ENCODE results near the gene RSU1.

RSU1 gene

DNA sequence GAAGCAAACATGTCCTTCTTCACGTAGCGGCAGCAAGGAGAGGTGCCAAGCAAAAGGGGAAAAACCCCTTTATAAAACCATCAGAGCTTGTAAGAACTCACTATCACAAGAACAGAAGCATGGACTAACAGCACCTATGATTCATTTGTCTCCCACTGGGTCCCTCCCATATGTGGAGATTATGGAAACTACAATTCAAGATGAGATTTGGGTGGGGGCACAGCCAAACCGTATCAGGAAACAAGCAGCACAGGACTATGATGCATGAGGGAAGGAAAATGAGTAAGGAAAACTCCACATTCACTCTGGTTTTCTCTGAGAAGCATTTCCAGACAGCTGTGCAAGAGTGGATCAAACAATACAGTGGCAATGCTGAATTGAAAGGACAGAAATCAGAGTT lies 81.6 kb downstream of the RSU1 start:
- DNase-seq = no peak

DNA sequence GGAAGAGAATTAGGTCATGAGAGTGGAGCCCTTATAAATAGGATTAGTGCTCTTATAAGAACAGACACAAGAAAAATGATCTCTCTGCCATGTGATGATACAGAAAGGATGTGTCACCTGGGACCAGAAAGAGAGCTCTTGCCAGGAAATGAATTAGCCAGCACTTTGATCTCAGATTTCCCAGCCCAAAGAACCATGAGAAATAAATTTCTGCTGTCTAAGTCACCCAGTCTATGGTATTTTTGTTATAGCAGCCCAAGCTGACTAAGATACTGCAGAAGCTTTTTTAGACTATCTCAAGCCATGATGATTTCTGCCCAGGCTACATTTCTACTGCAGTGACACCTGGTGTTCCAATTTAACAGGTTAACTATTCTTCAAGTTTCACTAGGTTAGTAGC lies 84.8 kb downstream of the RSU1 start:
- no peak for DNase-seq

DNA sequence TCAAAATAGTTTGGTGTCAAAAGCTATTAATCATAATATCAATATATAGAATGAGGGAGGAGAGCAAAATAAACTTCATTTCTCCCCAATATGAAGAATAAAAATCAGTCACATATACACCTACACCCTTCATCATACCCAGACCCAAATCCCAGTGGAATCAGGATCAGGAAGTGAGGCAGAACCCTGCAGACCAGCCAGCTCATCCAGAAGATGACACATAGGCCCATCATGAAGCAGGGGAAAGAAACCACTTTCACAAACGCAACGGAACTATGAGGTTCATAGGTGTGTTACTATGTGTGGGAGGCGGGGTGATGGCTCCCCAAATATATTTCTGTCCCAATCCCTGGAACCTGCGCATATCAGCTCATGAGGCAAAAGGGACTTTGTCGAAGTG lies 89.0 kb downstream of the RSU1 start:
- DNase-seq = no peak

DNA sequence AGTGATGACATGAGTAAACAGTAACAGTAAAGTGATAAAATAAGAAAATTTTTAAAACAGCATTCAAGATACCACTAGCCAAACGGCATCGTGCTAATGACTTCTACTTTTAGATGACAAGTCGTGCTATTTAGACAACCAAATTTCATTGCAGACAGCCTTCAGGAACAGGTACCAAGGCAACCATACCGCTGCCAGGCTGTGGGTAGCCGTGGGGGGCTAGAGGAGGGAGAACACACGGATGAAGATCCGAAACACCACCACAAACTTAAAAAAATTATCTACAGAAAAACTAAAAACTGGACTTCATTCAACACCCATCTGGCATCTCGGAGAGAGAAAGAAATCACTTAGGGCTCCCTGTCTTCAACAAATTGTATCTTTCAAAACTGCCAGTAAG lies 89.6 kb downstream of the RSU1 start:
- DNase-seq = no peak

DNA sequence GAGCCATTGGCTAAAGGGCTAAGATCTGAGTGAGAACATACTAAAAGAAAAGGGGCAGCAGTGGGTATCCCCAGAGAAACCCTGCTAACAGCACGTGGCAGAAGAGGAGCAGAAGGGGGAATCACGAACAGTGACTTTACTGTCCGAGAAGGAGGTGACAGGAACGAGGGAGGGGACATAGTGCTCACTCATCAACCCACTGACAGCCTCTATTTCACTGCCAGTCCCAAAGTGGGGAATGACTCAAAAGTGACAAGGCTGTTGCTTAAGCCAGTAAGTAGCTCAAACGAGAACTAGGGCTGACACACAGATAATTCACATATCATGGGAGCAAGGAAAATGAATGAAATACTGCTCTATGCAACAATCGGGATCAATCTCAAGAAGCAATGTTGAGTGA lies 92.7 kb downstream of the RSU1 start:
- DNase-seq = no peak

DNA sequence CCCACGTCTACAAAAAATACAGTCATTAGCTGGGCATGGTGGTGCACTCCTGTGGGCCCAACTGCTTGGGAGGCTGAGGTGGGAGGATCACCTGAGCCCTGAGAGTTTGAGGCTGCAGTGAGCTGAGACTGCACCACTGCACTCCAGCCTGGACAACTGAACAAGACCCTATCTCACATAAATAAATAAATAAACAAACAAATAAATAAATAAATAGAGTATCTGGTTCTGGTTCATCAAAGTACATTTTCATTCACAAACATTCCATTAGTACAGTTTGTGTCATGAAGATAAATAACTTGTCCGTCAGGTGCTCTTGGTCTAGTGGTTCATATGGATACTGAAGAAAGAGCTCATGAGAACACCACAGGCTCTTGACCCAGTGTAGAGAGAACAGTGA lies 96.4 kb downstream of the RSU1 start:
- DNase-seq = no peak

DNA sequence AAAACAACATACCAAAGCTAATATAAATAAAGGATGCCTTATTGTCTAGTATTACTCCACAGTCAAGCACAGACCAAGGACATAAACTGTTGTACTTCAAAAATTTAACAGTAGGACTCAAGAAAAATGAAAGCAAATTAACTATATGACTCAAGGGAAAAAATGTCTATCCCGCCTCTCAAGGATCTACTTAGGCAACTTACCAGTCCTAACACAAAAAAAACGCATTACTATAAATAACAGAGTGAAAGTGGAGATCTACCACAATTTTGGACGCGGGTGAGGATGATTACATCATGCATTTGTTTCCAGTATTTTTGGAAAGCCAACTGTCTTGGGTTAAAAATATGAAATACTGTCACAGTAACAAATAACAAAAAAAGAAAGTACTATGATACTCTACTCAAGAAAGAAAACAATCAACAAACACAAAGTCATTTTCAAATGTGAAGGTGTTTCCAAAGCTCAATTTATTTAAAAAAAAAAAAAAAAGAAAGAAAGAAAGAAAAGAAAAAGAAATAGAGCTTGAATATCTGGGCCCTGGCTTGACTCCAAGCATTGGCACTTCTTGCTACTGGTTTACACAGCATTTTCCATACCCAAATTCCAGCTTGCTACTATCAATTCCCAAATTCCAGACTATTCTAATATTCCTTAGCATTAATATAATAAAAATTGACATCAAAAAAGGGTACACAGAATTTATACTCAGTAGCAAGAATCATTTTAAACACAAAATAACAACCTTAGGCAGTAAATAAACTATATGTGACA lies 99.4 kb downstream of the RSU1 start:
- no peak for DNase-seq

DNA sequence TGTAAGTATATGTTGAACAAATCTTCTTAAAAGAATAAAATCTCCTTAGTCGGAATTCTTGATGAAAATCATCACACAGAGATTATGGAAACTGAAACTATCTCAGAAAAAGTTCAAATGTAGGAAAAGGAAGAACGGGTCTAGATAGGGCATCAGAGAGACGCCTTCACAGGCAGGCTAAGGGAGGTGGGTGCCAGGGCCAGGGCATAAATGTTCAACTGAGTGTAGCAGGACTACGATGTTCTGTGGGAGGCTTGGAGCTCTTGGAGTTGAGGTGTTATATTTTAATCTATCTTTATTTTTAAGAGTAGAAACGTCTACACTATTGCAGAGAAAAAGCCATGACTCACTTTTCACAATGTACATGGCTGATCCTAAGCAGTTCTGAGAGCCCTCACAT lies 101.2 kb downstream of the RSU1 start:
- DNase-seq = no peak

DNA sequence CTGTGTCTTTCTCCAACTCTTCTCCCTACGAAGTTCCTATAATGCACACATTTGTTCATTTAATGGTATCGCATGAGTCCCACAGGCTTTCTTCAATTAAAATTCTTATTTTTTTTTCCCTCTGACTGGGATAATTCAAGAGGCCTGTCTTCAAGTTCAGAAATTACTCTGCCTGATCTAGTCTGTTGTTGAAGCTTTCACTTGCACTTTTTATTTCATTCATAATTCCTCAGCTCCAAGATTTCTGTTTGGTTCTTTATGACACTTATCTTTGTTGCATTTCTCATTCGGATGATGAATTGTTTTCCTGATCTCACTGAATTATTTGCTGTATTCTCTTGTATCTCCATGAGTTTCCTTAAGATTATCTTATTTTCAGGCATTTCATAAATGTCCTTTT lies 103.9 kb downstream of the RSU1 start:
- no peak for DNase-seq

DNA sequence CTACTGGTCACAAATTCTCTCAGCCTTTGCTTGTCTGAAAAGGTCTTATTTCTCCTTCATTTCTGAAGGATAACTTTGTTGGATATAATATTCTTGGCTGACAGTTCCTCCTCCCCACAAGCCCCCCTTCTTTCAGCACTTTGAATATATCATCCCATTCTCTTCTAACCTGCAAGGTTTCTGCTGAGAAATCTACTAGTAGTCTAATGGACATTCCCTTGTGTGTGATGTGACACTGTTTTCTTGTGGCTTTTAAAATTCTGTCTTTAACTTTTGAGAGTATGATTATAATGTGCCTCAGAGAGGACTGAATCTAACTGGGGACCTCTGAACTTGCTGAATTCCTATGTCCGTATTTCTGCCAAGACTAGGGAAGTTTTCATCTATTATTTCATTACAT lies 104.3 kb downstream of the RSU1 start:
- no peak for DNase-seq

DNA sequence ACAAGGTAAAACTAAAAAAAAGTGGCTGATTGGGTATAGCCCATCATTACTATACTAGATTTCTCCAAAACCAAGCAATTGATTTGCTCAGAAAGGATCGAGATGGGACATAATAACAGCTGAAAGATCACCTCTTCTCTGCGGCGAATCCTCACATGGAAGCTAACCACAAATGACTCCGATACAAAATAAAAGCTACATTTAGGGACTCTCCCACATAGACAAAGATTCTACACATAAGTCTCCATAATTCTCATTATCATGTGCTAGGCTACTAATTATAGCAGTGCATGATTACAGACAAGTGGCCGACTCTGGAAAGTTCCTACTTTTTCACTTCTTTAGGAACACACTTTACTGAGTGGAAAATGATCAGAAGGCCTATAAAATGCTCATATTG lies 116.9 kb downstream of the RSU1 start:
- DNase-seq = no peak

DNA sequence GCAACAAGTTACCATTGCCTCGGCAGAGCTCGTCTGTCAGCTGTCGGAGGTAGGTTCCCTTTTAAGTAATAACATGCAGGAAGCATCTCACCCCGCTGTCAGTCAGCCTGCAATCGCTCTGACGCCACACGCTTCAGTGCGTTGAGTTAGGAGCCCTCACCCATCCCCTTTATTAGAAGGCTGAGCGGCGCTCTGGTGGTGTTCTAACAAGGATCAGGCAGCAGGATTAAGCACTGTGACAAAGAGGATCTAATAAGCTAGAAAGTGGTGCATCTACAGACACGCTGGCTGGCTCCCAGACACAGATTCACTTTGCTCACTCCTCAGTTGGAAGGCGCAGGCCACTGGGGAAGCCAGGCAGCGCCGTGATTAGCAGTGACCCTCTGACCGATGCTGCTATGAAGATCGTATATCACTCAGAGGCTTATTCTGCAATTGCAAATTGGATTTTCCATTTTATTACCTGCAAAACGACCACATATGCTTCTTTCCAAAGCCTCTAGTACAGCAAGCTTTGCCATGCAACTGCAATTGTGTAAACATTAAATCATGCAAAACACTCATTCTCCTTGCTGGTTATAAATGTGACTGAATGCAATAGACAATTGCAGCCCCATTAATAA lies 117.7 kb downstream of the RSU1 start:
- DNase-seq = no peak

DNA sequence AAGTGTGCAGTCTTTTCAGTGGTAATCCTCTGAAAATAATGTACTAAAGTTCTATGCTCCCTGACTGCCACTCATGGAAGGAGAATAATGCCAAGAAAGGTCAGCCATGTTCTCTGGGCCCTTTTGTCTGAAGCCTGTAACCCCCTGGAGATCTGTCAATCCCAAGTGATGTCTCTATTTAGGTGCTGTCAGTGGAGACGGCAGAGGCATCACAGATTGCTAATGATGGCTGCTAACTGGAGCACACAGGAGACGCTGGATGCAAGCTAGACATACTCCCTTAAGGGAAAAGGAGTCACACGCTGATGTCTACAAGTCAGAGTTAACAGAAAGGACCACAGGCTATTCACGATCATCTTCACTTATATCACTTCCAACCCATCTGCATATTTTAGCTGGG lies 118.8 kb downstream of the RSU1 start:
- DNase-seq = no peak

DNA sequence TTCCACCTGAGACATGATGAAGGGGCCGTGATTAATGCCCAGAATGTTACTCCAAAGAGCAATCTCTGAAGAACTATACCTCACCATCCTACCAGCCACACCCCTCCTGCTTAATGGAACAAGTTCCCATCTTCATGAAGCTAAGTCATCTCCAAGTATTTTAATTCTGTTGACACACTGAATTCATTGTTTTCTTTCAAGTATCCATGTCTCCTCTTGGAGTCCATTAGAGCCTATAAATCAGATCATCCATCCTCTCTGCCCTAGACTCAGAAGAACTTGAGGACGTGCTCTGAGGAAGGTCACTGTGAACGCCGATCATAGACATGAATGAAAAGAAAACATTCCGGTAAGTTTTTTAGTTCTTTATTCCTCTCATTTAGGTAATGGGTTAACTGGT lies 126.8 kb downstream of the RSU1 start:
- DNase-seq = no peak

DNA sequence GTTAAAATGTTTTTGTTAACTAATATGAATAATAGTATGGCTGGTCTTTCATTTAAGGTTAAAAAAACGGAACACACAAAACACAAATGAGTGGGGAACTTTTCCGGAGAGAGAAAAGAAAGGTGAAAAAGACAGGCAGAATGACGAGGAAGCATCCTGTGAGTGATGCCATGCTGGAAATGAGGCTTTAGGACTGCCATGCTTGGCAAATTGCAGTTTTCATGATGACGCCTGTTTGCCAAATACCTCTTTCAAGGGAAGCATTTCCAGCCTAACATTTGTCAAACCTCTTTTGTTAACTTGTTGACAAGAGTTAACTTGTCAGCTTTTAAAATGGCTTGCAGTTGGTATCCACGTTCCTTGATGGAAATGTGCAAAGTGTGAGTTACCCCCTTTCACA lies 127.5 kb downstream of the RSU1 start:
- no peak for DNase-seq

DNA sequence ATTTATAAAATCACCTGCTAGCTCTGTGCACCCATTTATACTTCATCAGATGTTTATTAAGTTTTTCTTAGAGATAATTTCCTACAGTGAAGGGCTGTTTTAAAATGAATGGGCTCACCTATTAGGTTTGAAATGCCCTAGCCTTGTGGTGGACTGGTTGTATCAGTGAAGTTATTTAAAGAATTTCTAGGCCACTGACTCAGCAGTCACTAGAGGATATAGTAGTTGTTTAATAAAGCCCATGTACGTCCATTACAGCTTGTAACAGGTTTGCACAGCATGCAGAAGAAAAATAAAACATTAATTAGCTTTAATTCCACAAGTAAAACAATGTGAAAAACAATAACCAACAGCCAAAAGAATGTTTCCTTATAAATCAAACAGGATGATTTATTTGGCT lies 128.0 kb downstream of the RSU1 start:
- DNase-seq = no peak

DNA sequence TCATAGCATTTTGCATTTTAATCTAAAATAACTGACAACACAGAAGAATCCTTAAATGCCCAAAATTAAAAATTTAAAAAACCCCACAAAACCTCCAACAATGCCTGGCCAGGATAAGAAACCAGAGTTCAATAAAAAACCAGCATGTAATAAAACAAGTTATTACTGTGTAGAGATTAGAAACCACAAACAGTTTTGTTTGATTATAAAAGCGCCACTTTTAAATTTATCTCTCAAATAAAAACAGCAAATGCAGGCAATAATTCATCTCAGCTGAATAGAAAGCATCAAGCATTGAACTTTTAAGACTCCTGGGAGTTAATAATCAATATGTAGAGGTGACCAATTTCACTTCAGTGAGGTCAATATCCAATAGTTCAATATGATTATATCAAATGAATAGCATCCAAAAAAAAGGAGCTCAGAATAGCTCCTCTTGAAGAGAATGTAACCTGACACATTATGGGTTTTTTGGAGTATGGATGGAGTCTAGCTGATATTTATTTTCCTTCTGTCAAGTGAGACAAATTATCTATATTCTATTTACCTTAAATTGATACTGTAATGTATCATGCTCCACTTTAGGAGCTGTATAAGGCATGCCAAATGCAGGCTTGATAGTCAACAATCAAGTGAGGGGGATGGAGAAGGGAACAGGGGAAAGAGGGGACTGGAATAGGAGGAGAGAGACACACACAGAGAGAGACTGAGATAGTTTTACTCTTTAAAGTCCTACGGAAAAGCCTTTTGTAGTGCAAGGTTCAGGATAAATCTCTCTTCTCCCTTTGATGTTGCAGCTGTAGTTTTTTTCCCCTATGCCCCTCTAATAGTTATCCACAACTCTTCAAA lies 130.9 kb downstream of the RSU1 start:
- DNase-seq = no peak

DNA sequence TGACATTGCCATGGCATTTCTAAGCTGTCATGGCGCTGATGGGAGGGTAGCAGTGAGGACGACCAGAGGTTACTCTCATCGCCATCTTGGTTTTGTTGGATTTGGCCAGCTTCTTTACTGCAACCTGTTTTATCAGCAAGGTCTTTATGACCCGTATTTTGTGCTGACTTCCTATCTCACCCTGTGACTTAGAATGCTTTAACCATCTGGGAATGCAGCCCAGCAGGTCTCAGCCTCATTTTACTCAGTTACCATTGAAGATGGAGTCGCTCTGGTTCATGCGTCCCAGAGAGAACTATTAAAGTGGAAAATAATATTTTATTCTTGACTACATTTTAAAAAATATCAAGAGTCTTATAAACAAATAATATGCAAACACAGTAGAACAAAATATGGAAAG lies 131.7 kb downstream of the RSU1 start:
- DNase-seq = no peak

DNA sequence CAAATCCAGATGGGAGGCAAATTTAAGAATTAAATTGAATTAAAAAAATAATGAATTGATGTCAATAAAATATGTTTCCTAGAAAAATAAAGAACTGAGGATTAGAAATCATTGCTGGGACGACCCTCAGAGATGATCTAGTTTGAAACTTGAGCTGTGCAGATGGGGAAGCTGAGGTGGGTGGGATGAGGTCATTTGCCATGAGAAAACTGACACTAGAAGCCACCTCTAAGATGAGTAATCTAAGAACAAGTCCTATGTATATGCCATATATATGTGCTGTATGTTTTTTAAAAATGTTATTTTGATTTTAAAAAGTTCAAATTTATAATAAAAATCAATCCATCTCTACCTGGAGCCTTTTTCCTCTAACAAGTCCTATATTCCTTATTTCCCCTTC lies 135.7 kb downstream of the RSU1 start:
- no peak for DNase-seq

DNA sequence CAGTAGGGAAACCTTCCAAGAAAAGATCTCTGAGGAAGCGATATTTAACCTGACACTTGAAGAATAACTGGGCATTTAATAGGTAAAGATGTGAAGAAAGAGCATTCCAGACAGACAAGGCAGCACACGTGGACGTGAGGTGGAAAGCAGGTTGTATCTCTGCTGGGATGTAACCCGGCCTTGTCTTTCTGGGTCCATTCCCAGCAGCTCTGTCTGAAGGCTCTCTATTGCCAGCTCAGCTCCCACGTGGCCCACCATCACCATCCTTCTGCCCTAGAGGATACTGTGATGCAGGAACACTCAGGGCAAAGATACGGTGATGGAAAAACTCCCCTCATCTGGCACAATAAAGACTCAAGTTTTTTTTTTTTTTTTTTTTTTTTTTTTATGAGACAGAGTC lies 137.7 kb downstream of the RSU1 start:
- no peak for DNase-seq

DNA sequence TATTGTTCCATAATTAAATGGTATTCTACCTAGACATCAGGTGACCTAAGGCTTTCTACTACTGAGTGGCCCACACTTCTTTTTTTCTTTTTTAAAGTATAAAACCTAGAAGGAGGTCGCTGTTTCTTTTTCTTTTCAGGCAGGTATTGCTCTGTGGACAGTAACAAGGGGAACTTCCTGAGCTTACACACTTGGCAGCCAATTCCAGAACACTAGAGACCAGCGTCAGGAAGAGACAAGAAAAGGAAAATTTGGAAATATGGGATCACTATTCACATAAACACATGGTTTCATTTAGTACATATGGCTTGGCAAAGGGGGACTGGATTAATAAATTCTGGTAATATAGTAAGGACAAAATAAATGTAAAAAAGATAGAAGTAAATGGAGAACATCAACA lies 141.9 kb downstream of the RSU1 start:
- no peak for DNase-seq

DNA sequence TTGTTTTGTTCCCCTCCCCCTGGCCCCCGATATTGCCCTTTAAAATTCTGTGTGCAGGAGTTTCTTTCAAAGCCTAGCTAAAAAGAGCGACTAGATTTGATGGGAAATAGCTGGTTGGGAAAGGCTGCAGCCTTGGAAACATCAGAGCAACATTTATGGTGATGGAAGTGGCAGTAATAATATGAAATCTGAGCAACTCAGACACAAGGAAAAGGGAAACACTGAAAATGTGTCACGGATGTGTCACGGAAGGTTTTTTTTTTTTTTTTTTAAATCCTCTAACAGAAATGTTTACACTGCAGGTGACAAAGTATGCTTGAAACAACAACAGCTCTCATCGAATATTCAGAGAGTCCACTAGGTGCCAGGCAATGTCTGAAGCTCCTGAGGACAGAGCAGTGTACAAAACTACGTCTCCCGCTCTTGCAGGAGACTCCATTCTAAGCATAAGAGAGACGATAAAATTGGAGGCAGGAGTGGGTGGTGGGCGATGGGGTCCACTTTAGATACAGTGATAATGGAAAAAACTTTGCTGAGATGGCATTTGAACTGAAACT lies 143.0 kb downstream of the RSU1 start:
- no peak for DNase-seq

DNA sequence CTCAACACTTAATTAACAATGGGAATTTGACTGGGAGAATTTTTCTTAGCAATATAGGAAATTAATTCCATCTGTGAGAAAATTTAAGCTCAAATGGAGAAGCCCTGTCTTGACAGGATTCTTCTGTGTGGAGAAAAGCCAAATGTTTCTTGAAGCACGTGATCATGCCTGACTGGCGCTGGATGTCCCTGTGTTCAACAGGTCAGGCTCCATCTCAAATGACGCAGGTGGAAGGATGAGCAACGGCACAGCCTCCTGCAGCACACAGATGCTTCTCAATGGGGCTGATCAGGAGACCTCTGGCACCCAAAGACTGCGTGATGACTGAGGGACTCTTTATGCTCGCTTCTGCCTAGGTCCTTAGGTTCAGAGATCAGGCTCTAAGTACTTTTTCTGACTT lies 143.8 kb downstream of the RSU1 start:
- DNase-seq = no peak

DNA sequence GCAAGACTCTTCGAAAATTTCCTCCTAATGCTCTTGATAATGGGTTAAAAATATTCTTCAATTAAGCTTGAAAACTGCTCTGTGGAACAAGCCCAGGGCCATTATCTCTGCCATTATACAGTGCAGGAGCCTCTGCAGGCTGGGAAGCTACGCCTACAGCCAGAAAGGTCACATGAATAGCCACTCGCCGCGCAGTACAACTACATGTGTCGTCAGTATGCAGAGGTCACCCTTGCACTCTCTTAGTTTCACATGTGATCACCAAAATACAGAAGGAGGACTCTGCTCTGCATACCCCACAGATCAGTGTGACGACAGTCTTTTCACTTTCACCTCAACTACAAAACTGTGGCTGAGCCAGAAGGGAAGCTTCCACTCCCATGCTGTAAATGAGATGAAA lies 153.8 kb downstream of the RSU1 start:
- DNase-seq = no peak
